B cell (primary cell): Measurements from ENCODE around the gene FAM162A. TPM values are rescaled to one million over a fixed set of nuclear protein-coding genes. Genes with fewer than 3 reads are reported as not detected.

Experiments
- ATAC-seq: fragments of 200-7000 bp; cut with Tn5 transposase; one replicate; pipeline ENCODE4 v1.10.0; 2021; ENCODE audit warnings: low read depth, mild to moderate bottlenecking, moderate number of reproducible peaks, moderate library complexity
- CTCF ChIA-PET: fragments of 350-600 bp; sonication (Branson Sonifier 250); formaldehyde crosslinking; loops from one replicate; lab custom pipeline; 2021; ENCODE audit warnings: antibody characterized with exemption, inconsistent platforms; lab: Charles Lee
- POLR2A ChIA-PET: fragments of 350-600 bp; sonication (Branson Sonifier 250); formaldehyde crosslinking; loops from one replicate; lab custom pipeline; 2021; ENCODE audit warnings: antibody characterized with exemption; lab: Charles Lee
- DNase-seq: peaks from one replicate; pipeline ENCODE4 v3.0.0; 2013
- H2AFZ ChIP-seq: 2 replicates; pipeline ENCODE4 v1.6.1; 2012; ENCODE audit warnings: mild to moderate bottlenecking, low read depth, low read length; ENCODE audit not compliant: insufficient read depth, poor library complexity, severe bottlenecking
- H3K27ac ChIP-seq, 2 donors: 1 replicate in 1 of 2; 2 replicates in 1 of 2; pipeline ENCODE4 v1.5.1; 2012 to 2013; ENCODE audit warnings: low read length in 2 of 2, mild to moderate bottlenecking in 2 of 2, moderate library complexity in 1 of 2
- H3K27me3 ChIP-seq, 4 experiments: fragments of 200-600 bp in 1 of 4; sonication (generic) in 1 of 4; replicated peaks in 1 of 4; 1 replicate in 2 of 4; 2 replicates in 2 of 4; pipeline versions ENCODE4 v1.6.1 to v1.7.0; 2013 to 2016; ENCODE audit warnings: low read length in 3 of 4, mild to moderate bottlenecking in 2 of 4, mixed read lengths in 1 of 4, moderate library complexity in 1 of 4; ENCODE audit not compliant: insufficient read depth in 4 of 4, control insufficient read depth in 3 of 4; ENCODE audit errors: control extremely low read depth in 1 of 4
- H3K36me3 ChIP-seq, 2 experiments: replicated peaks in 1 of 2; 1 replicate in 1 of 2; 2 replicates in 1 of 2; pipeline versions ENCODE4 v1.6.1 to v1.7.1; 2013; ENCODE audit warnings: low read length in 1 of 2; ENCODE audit not compliant: insufficient read depth in 2 of 2, control insufficient read depth in 1 of 2; ENCODE audit errors: control extremely low read depth in 1 of 2, extremely low read depth in 1 of 2
- H3K4me1 ChIP-seq, 2 donors: fragments of 200-600 bp in 1 of 2; sonication (generic) in 1 of 2; 1 replicate in 1 of 2; 2 replicates in 1 of 2; pipeline versions ENCODE4 v1.5.1 to v1.6.1; 2013 to 2017; ENCODE audit warnings: low read length in 2 of 2; ENCODE audit not compliant: control insufficient read depth in 2 of 2, insufficient read depth in 2 of 2
- H3K4me2 ChIP-seq: replicated peaks from 2 replicates; pipeline ENCODE3; 2012; ENCODE audit warnings: mild to moderate bottlenecking, low read depth, low read length; ENCODE audit not compliant: poor library complexity, severe bottlenecking
- H3K4me3 ChIP-seq, 5 experiments: fragments of 200-600 bp in 1 of 5; sonication (generic) in 1 of 5; 1 replicate in 3 of 5; 2 replicates in 2 of 5; pipeline versions ENCODE4 v1.5.1 to v1.7.0; 2011 to 2016; ENCODE audit warnings: low read length in 4 of 5, mild to moderate bottlenecking in 4 of 5, low read depth in 2 of 5, control low read depth in 1 of 5, moderate library complexity in 1 of 5; ENCODE audit not compliant: insufficient read depth in 1 of 5; ENCODE audit errors: control extremely low read depth in 1 of 5, extremely low read depth in 1 of 5
- H3K79me2 ChIP-seq: fragments of 200-600 bp; sonication (generic); one replicate; pipeline ENCODE4 v1.6.0; 2016; ENCODE audit warnings: low read length; ENCODE audit not compliant: control insufficient read depth, insufficient read depth
- H3K9ac ChIP-seq: fragments of 200-600 bp; sonication (generic); 2 replicates; pipeline ENCODE4 v1.6.1; 2017; ENCODE audit warnings: mild to moderate bottlenecking, low read length, moderate library complexity
- H3K9me3 ChIP-seq, 3 donors: one replicate each; pipeline versions ENCODE4 v1.6.1 to v1.7.1; 2013; ENCODE audit warnings: low read length in 2 of 3; ENCODE audit not compliant: control insufficient read depth in 2 of 3, insufficient read depth in 1 of 3; ENCODE audit errors: control extremely low read depth in 1 of 3
- H4K20me1 ChIP-seq: 2 replicates; pipeline ENCODE4 v1.6.0; 2012; ENCODE audit warnings: mild to moderate bottlenecking, low read length; ENCODE audit not compliant: insufficient read depth, control insufficient read depth, poor library complexity, severe bottlenecking
- H3K27ac Mint-ChIP-seq: one replicate; pipeline ENCODE4 v1.8.0; 2021; ENCODE audit warnings: mixed read lengths
- H3K27me3 Mint-ChIP-seq: one replicate; pipeline ENCODE4 v1.8.0; 2021; ENCODE audit warnings: mixed read lengths
- H3K4me1 Mint-ChIP-seq: one replicate; pipeline ENCODE4 v1.8.0; 2021; ENCODE audit warnings: mixed read lengths
- H3K4me3 Mint-ChIP-seq: one replicate; pipeline ENCODE4 v1.8.0; 2021; ENCODE audit warnings: mixed read lengths
- H3K9me3 Mint-ChIP-seq: one replicate; pipeline ENCODE4 v1.8.0; 2022; ENCODE audit warnings: mixed read lengths; ENCODE audit not compliant: insufficient read depth
- EZH2 ChIP-seq: IDR thresholded peaks from 2 replicates; pipeline ENCODE4 v1.6.1; 2012; ENCODE audit warnings: borderline replicate concordance, low read depth, mild to moderate bottlenecking, moderate library complexity, low read length; ENCODE audit not compliant: insufficient read depth, poor library complexity, severe bottlenecking
- WGBS: methylation state at CpG from one replicate; pipeline ENCODE4 v1.1.5; 2013; ENCODE audit warnings: missing lambda C conversion rate; ENCODE audit not compliant: insufficient coverage; 5-methylcytosine and 5-hydroxymethylcytosine counted together
- intact Hi-C: fragments of 100-400 bp; cut with micrococcal nuclease; formaldehyde crosslinking; loops from one replicate; pipeline ENCODE4 v1.10.0; 2022
- polyA plus RNA-seq: library from polyadenylated mRNA; depleted of rRNA; stranded (reverse); fragments of >200 nt; gene quantifications from 2 replicates; pipeline ENCODE4 v1.2.3, GENCODE V29; 2012
- total RNA-seq, 2 donors: library from RNA; stranded (reverse); fragments of 120-200 nt in 1 of 2; gene quantifications; 1 replicate in 1 of 2; 2 replicates in 1 of 2; pipeline versions ENCODE4 v1.2.3 to v1.2.4, GENCODE V29; 2013 to 2022
- TF ChIP-seq, protein P1 (sequence below): fragments of 200-600 bp; IDR thresholded peaks from one replicate; pipeline ENCODE4 v1.8.0; 2022; ENCODE audit warnings: antibody characterized with exemption, mild to moderate bottlenecking

The FAM162A gene
- total and polyA plus RNA-seq, 2 donors (not counting 1 experiment from before 2014, with no cell fraction given), result 10.9 to 17.5 TPM

DNA sequence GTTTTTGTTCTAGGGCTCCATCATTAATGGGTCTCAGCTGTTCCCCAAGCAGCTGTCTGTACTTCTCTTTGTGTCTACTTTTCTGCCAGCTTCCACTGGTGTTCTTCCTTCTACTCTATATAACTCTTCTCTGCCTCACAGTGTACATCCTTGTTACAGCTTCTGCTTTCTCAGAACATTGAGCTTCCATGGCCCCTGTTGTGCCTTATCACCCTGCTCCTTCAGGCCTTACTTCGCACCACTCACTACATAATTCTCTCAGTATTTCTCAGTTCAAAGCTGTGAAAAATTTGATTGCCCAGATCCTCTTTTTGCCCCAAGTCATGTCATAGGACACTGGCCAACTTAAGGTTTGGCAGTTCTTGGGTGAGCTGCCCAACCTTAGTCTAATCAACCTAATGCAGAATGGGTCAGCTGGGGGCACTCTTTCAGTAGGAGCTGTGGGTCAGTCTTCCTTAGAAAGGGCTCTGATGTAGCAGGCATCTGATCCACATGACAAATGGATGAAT is 30.0 kb upstream of the FAM162A start:
- Histone ChIP-seq H3K4me2 (no peak overlapping the region), H3K27ac (no peak overlapping the region), H3K36me3 (no peaks in the 10 kb centered on the region), H4K20me1 (no peaks in the 10 kb centered on the region), H3K4me1 (no peaks in the 10 kb centered on the region), H3K9me3 (no peaks in the 10 kb centered on the region), H3K27me3 (peaks cover 0 to under 1% (median 0%) of the 10 kb centered on the region in 4 experiments), H2AFZ (no peak overlapping the region), H3K9ac (no peak overlapping the region), H3K79me2 (no peaks in the 10 kb centered on the region), H3K4me3 (no peak overlapping the region)
- intact Hi-C loops, result no loop called here
- Mint-ChIP-seq H3K4me3 (no peak overlapping the region), H3K27ac (no peak overlapping the region), H3K4me1 (no peaks in the 10 kb centered on the region), H3K9me3 (no peaks in the 10 kb centered on the region), H3K27me3 (no peaks in the 10 kb centered on the region)
- POLR2A ChIA-PET, result no interaction called here
- WGBS, result 80% methylated on average over 1 of the region's 1 CpG
- no peak for DNase-seq
- TF ChIP-seq, protein P1, sequence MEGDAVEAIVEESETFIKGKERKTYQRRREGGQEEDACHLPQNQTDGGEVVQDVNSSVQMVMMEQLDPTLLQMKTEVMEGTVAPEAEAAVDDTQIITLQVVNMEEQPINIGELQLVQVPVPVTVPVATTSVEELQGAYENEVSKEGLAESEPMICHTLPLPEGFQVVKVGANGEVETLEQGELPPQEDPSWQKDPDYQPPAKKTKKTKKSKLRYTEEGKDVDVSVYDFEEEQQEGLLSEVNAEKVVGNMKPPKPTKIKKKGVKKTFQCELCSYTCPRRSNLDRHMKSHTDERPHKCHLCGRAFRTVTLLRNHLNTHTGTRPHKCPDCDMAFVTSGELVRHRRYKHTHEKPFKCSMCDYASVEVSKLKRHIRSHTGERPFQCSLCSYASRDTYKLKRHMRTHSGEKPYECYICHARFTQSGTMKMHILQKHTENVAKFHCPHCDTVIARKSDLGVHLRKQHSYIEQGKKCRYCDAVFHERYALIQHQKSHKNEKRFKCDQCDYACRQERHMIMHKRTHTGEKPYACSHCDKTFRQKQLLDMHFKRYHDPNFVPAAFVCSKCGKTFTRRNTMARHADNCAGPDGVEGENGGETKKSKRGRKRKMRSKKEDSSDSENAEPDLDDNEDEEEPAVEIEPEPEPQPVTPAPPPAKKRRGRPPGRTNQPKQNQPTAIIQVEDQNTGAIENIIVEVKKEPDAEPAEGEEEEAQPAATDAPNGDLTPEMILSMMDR, result no peak
- TF ChIP-seq EZH2, result no peak
- CTCF ChIA-PET, result interaction anchor here (1.2 to 1.3 kb wide), 2 partner anchors 11 to 807 kb away, joined by 3 to 5 read pairs; no protein-coding TSS in a partner anchor
- ATAC-seq, result no peak

DNA sequence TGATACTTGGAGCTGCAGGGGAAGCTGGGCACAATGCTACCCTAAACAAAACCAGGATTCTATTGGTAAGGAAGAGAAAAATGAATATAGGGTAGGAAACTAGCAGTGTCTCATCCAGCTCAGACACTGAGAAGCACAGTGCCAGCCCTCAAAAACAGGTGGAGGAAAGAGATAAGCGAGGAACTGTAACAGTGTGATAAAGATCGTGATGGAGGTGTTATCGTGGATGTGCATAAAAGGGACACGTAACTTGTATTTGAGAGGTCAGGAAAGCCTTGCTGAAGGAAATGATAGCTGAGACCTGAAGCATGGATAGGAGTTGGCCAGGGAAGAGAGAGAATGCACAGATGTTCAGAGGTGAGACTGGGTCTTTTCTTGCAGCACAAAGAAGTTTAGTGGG is 28.4 kb upstream of the FAM162A start:
- DNase-seq, result no peak
- Histone ChIP-seq H3K27ac (no peak overlapping the region), H3K9ac (no peak overlapping the region), H3K79me2 (no peaks in the 10 kb centered on the region), H3K4me3 (no peak overlapping the region), H3K9me3 (no peaks in the 10 kb centered on the region), H2AFZ (no peak overlapping the region), H3K4me2 (no peak overlapping the region), H3K4me1 (no peaks in the 10 kb centered on the region), H3K27me3 (no peaks in the 10 kb centered on the region), H3K36me3 (no peaks in the 10 kb centered on the region), H4K20me1 (no peaks in the 10 kb centered on the region)
- no peak for ATAC-seq
- Mint-ChIP-seq H3K27ac (no peak overlapping the region), H3K9me3 (no peaks in the 10 kb centered on the region), H3K27me3 (no peaks in the 10 kb centered on the region), H3K4me3 (no peak overlapping the region), H3K4me1 (no peaks in the 10 kb centered on the region)
- ChIA-PET POLR2A (no interaction called here), CTCF (no interaction called here)
- no peak for TF ChIP-seq EZH2
- TF ChIP-seq, protein P1, result no peak
- intact Hi-C loops, result loop anchor here (1.0 kb wide), 1 partner anchor 809 kb away; no protein-coding TSS in a partner anchor
- 22% methylated on average over 4 of the region's 4 CpGs for WGBS
